ENCODE results near the gene SLC16A12.

Gene SLC16A12

GRCh38 chr10:89535171-89536012, at the start of gene SLC16A12:
Gene SLC16A12, minus strand, starts transcription at chr10:89535594. Its CDS starts 73,016 bp downstream, at chr10:89462578.
- DNase-seq = peak in 2 of 3 donors; percentile 6 to 7

- no peak for DNase-seq
Observed at GRCh38 chr10:89582022-89582421, 46.6 kb upstream of the SLC16A12 start.

- peak; percentile 23 to 51 (median 30) for DNase-seq
Observed at GRCh38 chr10:89580243-89580642, 44.8 kb upstream of the SLC16A12 start.

GRCh38 chr10:89576696-89577095, 41.3 kb upstream of the SLC16A12 start:
- no peak for DNase-seq

GRCh38 chr10:89576022-89576421, 40.6 kb upstream of the SLC16A12 start:
- DNase-seq = no peak

GRCh38 chr10:89575031-89575430, 39.6 kb upstream of the SLC16A12 start:
- DNase-seq = no peak

GRCh38 chr10:89574368-89574767, 39.0 kb upstream of the SLC16A12 start:
- DNase-seq = peak; percentile 6 to 35 (median 25)

- DNase-seq = no peak
Observed at GRCh38 chr10:89567576-89568245, 32.3 kb upstream of the SLC16A12 start.

GRCh38 chr10:89566992-89567391, 31.6 kb upstream of the SLC16A12 start:
- DNase-seq = no peak

GRCh38 chr10:89566095-89566950, 30.9 kb upstream of the SLC16A12 start:
- DNase-seq = no peak

GRCh38 chr10:89565180-89565579, 29.8 kb upstream of the SLC16A12 start:
- no peak for DNase-seq

- peak; percentile 59 to 75 (median 67) for DNase-seq
Observed at GRCh38 chr10:89563861-89564478, 28.6 kb upstream of the SLC16A12 start.

GRCh38 chr10:89563311-89563710, 27.9 kb upstream of the SLC16A12 start:
- no peak for DNase-seq

- DNase-seq = no peak
Observed at GRCh38 chr10:89556600-89556999, 21.2 kb upstream of the SLC16A12 start.

GRCh38 chr10:89555688-89556445, 20.5 kb upstream of the SLC16A12 start:
- DNase-seq = no peak

GRCh38 chr10:89554433-89554832, 19.0 kb upstream of the SLC16A12 start:
- DNase-seq = no peak

- peak in 1 of 3 donors; percentile 9 for DNase-seq
Observed at GRCh38 chr10:89553064-89553734, 17.8 kb upstream of the SLC16A12 start.

- no peak for DNase-seq
Observed at GRCh38 chr10:89552213-89552612, 16.8 kb upstream of the SLC16A12 start.

GRCh38 chr10:89550509-89550908, 15.1 kb upstream of the SLC16A12 start:
- DNase-seq = no peak

- DNase-seq = no peak
Observed at GRCh38 chr10:89549510-89549909, 14.1 kb upstream of the SLC16A12 start.

- DNase-seq = peak in 1 of 3 donors; percentile 19
Observed at GRCh38 chr10:89548673-89549072, 13.3 kb upstream of the SLC16A12 start.

Measured in suppressor macrophage treated with lipopolysaccharide for 1 hour (primary cell).